ENCODE data around the gene SKP1. TPM values are rescaled to one million over a fixed set of nuclear protein-coding genes. Genes with fewer than 3 reads are reported as not detected.

The SKP1 gene
- total RNA-seq, 2 experiments from 2014 or later: 284 to 286 TPM

GRCh38 chr5:134141331-134142050 is 35.3 kb downstream of the SKP1 start:
- H3K4me3 Mint-ChIP-seq: no peak overlapping the region
- no peaks in the 10 kb centered on the region for H3K9me3 Mint-ChIP-seq
- CTCF ChIA-PET: interaction anchor here (1.0 to 28.4 kb wide), 21 partner anchors 9 to 138 kb away, joined by 3 to 981 read pairs (median 13); partner anchors contain the start of gene TCF7
- POLR2A ChIA-PET: interaction anchor here (1.1 to 2.5 kb wide), 5 partner anchors 9 to 136 kb away, joined by 3 to 8 read pairs (median 4); partner anchors contain the start of gene VDAC1
- peaks cover 49% of the 10 kb centered on the region for H3K4me1 Mint-ChIP-seq (ENCODE audit: low read depth)
- intact Hi-C loops (cut with micrococcal nuclease): no loop called here
- no peaks in the 10 kb centered on the region for H3K27me3 Mint-ChIP-seq
- peak overlapping the region; percentile 13 for H3K27ac Mint-ChIP-seq
- peaks cover 65% of the 10 kb centered on the region for H3K36me3 Mint-ChIP-seq
- DNase-seq: peak; percentile 24

- Mint-ChIP-seq H3K27ac (no peak overlapping the region), H3K27me3 (no peaks in the 10 kb centered on the region), H3K4me1 (ENCODE audit: low read depth) (peaks cover 57% of the 10 kb centered on the region), H3K9me3 (no peaks in the 10 kb centered on the region), H3K36me3 (peaks cover 63% of the 10 kb centered on the region), H3K4me3 (no peak overlapping the region)
- DNase-seq: peak; percentile 81
- intact Hi-C loops (cut with micrococcal nuclease): loop anchor here (1.0 kb wide), 2 partner anchors 8 to 101 kb away; no protein-coding TSS in a partner anchor
- POLR2A ChIA-PET: interaction anchor here (1.1 to 6.4 kb wide), 6 partner anchors 10 to 135 kb away, joined by 3 to 43 read pairs (median 4); partner anchors contain the start of genes TCF7 and VDAC1
- CTCF ChIA-PET: interaction anchor here (0.5 to 28.4 kb wide), 32 partner anchors 10 to 598 kb away, joined by 3 to 981 read pairs (median 8); partner anchors contain the start of genes C5orf15, CAMLG and TCF7
Measured at GRCh38 chr5:134140530-134141201, 36.1 kb downstream of the SKP1 start.

- POLR2A ChIA-PET: interaction anchor here (1.3 to 6.4 kb wide), 7 partner anchors 11 to 137 kb away, joined by 3 to 43 read pairs (median 5); partner anchors contain the start of gene TCF7
- peaks cover 65% of the 10 kb centered on the region for H3K36me3 Mint-ChIP-seq
- peak; percentile 9 for DNase-seq
- intact Hi-C loops (cut with micrococcal nuclease): loop anchor here (1.0 kb wide), 2 partner anchors 8 to 101 kb away; no protein-coding TSS in a partner anchor
- peaks cover 59% of the 10 kb centered on the region for H3K4me1 Mint-ChIP-seq (ENCODE audit: low read depth)
- peak overlapping the region; percentile 28 for H3K27ac Mint-ChIP-seq
- CTCF ChIA-PET: interaction anchor here (0.7 to 28.4 kb wide), 27 partner anchors 10 to 414 kb away, joined by 3 to 981 read pairs (median 8); partner anchors contain the start of genes C5orf15 and TCF7
- no peaks in the 10 kb centered on the region for H3K27me3 Mint-ChIP-seq
- H3K9me3 Mint-ChIP-seq: no peaks in the 10 kb centered on the region
- H3K4me3 Mint-ChIP-seq: no peak overlapping the region
Measured at GRCh38 chr5:134139891-134140469, 36.8 kb downstream of the SKP1 start.

GRCh38 chr5:134139377-134139851 is 37.3 kb downstream of the SKP1 start:
- Mint-ChIP-seq H3K4me3 (no peak overlapping the region), H3K27ac (no peak overlapping the region), H3K9me3 (no peaks in the 10 kb centered on the region), H3K36me3 (peaks cover 63% of the 10 kb centered on the region), H3K4me1 (ENCODE audit: low read depth) (peaks cover 61% of the 10 kb centered on the region), H3K27me3 (no peaks in the 10 kb centered on the region)
- peak; percentile 8 for DNase-seq
- POLR2A ChIA-PET: interaction anchor here (1.3 to 6.4 kb wide), 7 partner anchors 10 to 136 kb away, joined by 3 to 43 read pairs (median 8); partner anchors contain the start of gene TCF7
- intact Hi-C loops (cut with micrococcal nuclease): no loop called here
- CTCF ChIA-PET: interaction anchor here (0.7 to 28.4 kb wide), 19 partner anchors 10 to 139 kb away, joined by 3 to 981 read pairs (median 8); partner anchors contain the start of gene TCF7

- ChIA-PET POLR2A (interaction anchor here (0.6 to 6.4 kb wide), 13 partner anchors 9 to 135 kb away, joined by 3 to 43 read pairs (median 5); partner anchors contain the start of genes SKP1 and TCF7), CTCF (interaction anchor here (0.6 to 28.4 kb wide), 20 partner anchors 8 to 112 kb away, joined by 3 to 981 read pairs (median 7); partner anchors contain the start of gene TCF7)
- Mint-ChIP-seq H3K36me3 (peaks cover 59% of the 10 kb centered on the region), H3K4me1 (ENCODE audit: low read depth) (peaks cover 66% of the 10 kb centered on the region), H3K4me3 (no peak overlapping the region), H3K27me3 (no peaks in the 10 kb centered on the region), H3K9me3 (no peaks in the 10 kb centered on the region), H3K27ac (peak overlapping the region; percentile 67)
- intact Hi-C loops (cut with micrococcal nuclease): loop anchor here (1.0 kb wide), 4 partner anchors 26 to 67 kb away; no protein-coding TSS in a partner anchor
- peak; percentile 91 for DNase-seq
Measured at GRCh38 chr5:134138416-134139376, 38.1 kb downstream of the SKP1 start.

GRCh38 chr5:134136771-134137170 is 40.0 kb downstream of the SKP1 start:
- Mint-ChIP-seq H3K4me1 (ENCODE audit: low read depth) (peaks cover 85% of the 10 kb centered on the region), H3K9me3 (no peaks in the 10 kb centered on the region), H3K27ac (no peak overlapping the region), H3K27me3 (no peaks in the 10 kb centered on the region), H3K4me3 (no peak overlapping the region), H3K36me3 (peaks cover 56% of the 10 kb centered on the region)
- intact Hi-C loops (cut with micrococcal nuclease): no loop called here
- POLR2A ChIA-PET: interaction anchor here (1.0 to 6.4 kb wide), 3 partner anchors 11 to 24 kb away, joined by 3 to 43 read pairs (median 4); partner anchors contain the start of gene TCF7
- CTCF ChIA-PET: interaction anchor here (1.1 to 28.4 kb wide), 3 partner anchors 10 to 98 kb away, joined by 4 to 981 read pairs (median 253); partner anchors contain the start of gene TCF7
- DNase-seq: peak; percentile 22

- H3K27me3 Mint-ChIP-seq: no peaks in the 10 kb centered on the region
- peaks cover 89% of the 10 kb centered on the region for H3K4me1 Mint-ChIP-seq (ENCODE audit: low read depth)
- H3K4me3 Mint-ChIP-seq: no peak overlapping the region
- intact Hi-C loops (cut with micrococcal nuclease): no loop called here
- peak; percentile 13 for DNase-seq
- no peak overlapping the region for H3K27ac Mint-ChIP-seq
- ChIA-PET CTCF (interaction anchor here (1.1 to 28.4 kb wide), 3 partner anchors 10 to 97 kb away, joined by 4 to 981 read pairs (median 4); no protein-coding TSS in a partner anchor), POLR2A (interaction anchor here (1.3 to 6.4 kb wide), 2 partner anchors 18 to 23 kb away, joined by 4 to 43 read pairs; partner anchors contain the start of gene TCF7)
- H3K9me3 Mint-ChIP-seq: no peaks in the 10 kb centered on the region
- H3K36me3 Mint-ChIP-seq: peaks cover 52% of the 10 kb centered on the region
Measured at GRCh38 chr5:134136221-134136631, 40.5 kb downstream of the SKP1 start.

- Mint-ChIP-seq H3K36me3 (peaks cover 51% of the 10 kb centered on the region), H3K27ac (peak overlapping the region; percentile 0), H3K27me3 (no peaks in the 10 kb centered on the region), H3K4me1 (ENCODE audit: low read depth) (peaks cover 94% of the 10 kb centered on the region), H3K9me3 (no peaks in the 10 kb centered on the region), H3K4me3 (no peak overlapping the region)
- intact Hi-C loops (cut with micrococcal nuclease): no loop called here
- CTCF ChIA-PET: interaction anchor here (1.5 to 28.4 kb wide), 2 partner anchors 24 to 96 kb away, joined by 4 to 981 read pairs; no protein-coding TSS in a partner anchor
- POLR2A ChIA-PET: interaction anchor here (2.7 to 6.4 kb wide), 2 partner anchors 10 to 22 kb away, joined by 11 to 43 read pairs; partner anchors contain the start of gene TCF7
- peak; percentile 8 for DNase-seq
Measured at GRCh38 chr5:134135091-134135655, 41.6 kb downstream of the SKP1 start.

GRCh38 chr5:134133995-134134541 is 42.7 kb downstream of the SKP1 start:
- peak; percentile 8 for DNase-seq
- Mint-ChIP-seq H3K4me3 (no peak overlapping the region), H3K27ac (no peak overlapping the region), H3K4me1 (ENCODE audit: low read depth) (peaks cover 97% of the 10 kb centered on the region), H3K27me3 (no peaks in the 10 kb centered on the region), H3K9me3 (no peaks in the 10 kb centered on the region), H3K36me3 (peaks cover 49% of the 10 kb centered on the region)
- intact Hi-C loops (cut with micrococcal nuclease): no loop called here
- ChIA-PET POLR2A (interaction anchor here (0.7 to 2.7 kb wide), 2 partner anchors 9 to 23 kb away, joined by 3 to 11 read pairs; no protein-coding TSS in a partner anchor), CTCF (interaction anchor here (1.8 to 28.4 kb wide), 2 partner anchors 10 to 95 kb away, joined by 5 to 981 read pairs; no protein-coding TSS in a partner anchor)

All from activated CD4-positive, alpha-beta memory T cell treated with anti-CD3 and anti-CD28 coated beads for 36 hours (primary cell).